SK-N-SH (cell line): ENCODE measurements around the gene TRIP6. TPM values are rescaled to one million over a fixed set of nuclear protein-coding genes. Genes with fewer than 3 reads are reported as not detected.

Experiments used
- CTCF ChIA-PET: fragments of 300-600, 350-600 bp; formaldehyde crosslinking; extraction: SDS; loops from one replicate; lab custom pipeline; 2021; lab: Yijun Ruan, JAX
- POLR2A ChIA-PET: fragments of 350-600 bp; sonication (Branson Sonifier 250); formaldehyde crosslinking; extraction: SDS; loops from one replicate; lab custom pipeline; 2020; ENCODE audit warnings: antibody characterized with exemption, inconsistent platforms; lab: Yijun Ruan, JAX
- DNase-seq: peaks from one replicate; pipeline ENCODE4 v3.0.0; 2012
- H2AFZ ChIP-seq: fragments of 200-600 bp; sonication (generic); 2 replicates; pipeline ENCODE4 v1.8.1; 2016; ENCODE audit warnings: antibody characterized with exemption, mild to moderate bottlenecking, low read depth
- H3F3A ChIP-seq: fragments of 200-600 bp; sonication (generic); replicated peaks from 2 replicates; pipeline ENCODE3; 2016; ENCODE audit warnings: antibody characterized with exemption, mild to moderate bottlenecking; ENCODE audit not compliant: insufficient read depth
- H3K27ac ChIP-seq, 2 experiments: fragments of 200-500 bp in 1 of 2; fragments of 200-600 bp in 1 of 2; sonication (Bioruptor generic) in 1 of 2; sonication (generic), shearing (Covaris generic) in 1 of 2; 2 replicates each; pipeline versions ENCODE4 v1.5.1 to v1.6.1; 2014 to 2016; ENCODE audit warnings: low read depth in 2 of 2, inconsistent platforms in 1 of 2, low read length in 1 of 2, mild to moderate bottlenecking in 1 of 2, mixed read lengths in 1 of 2
- H3K27me3 ChIP-seq: fragments of 200-600 bp; sonication (generic), shearing (Covaris generic); 2 replicates; pipeline ENCODE4 v1.6.1; 2016; ENCODE audit warnings: mixed run types; ENCODE audit not compliant: insufficient read depth
- H3K36me3 ChIP-seq, 2 experiments: fragments of 200-500 bp in 1 of 2; fragments of 200-600 bp in 1 of 2; sonication (Bioruptor generic) in 1 of 2; sonication (generic) in 1 of 2; replicated peaks in 1 of 2; 2 replicates each; pipeline versions ENCODE3 to v1.5.1; 2014 to 2016; ENCODE audit warnings: low read length in 1 of 2, mild to moderate bottlenecking in 1 of 2; ENCODE audit not compliant: insufficient read depth in 2 of 2, control insufficient read depth in 1 of 2
- H3K4me1 ChIP-seq, 2 experiments: fragments of 200-500 bp in 1 of 2; fragments of 200-600 bp in 1 of 2; sonication (Bioruptor generic) in 1 of 2; sonication (generic), shearing (Covaris generic) in 1 of 2; 2 replicates each; pipeline versions ENCODE4 v1.5.1 to v1.6.1; 2014 to 2016; ENCODE audit warnings: low read depth in 1 of 2, low read length in 1 of 2, mixed run types in 1 of 2; ENCODE audit not compliant: insufficient read depth in 2 of 2, control insufficient read depth in 1 of 2
- H3K4me2 ChIP-seq: fragments of 200-600 bp; sonication (generic), shearing (Covaris generic); 2 replicates; pipeline ENCODE4 v1.6.1; 2017; ENCODE audit warnings: mixed run types
- H3K4me3 ChIP-seq, 2 experiments: fragments of 200-500 bp in 1 of 2; fragments of 200-600 bp in 1 of 2; sonication (Bioruptor generic) in 1 of 2; sonication (generic), shearing (Covaris generic) in 1 of 2; 2 replicates each; pipeline versions ENCODE4 v1.5.1 to v1.8.1; 2014 to 2016; ENCODE audit warnings: low read depth in 2 of 2, inconsistent platforms in 1 of 2, low read length in 1 of 2, mild to moderate bottlenecking in 1 of 2, mixed read lengths in 1 of 2, moderate library complexity in 1 of 2
- H3K79me2 ChIP-seq: fragments of 200-600 bp; sonication (generic); 2 replicates; pipeline ENCODE4 v1.8.1; 2017; ENCODE audit warnings: mild to moderate bottlenecking; ENCODE audit not compliant: insufficient read depth
- H3K9ac ChIP-seq: fragments of 200-600 bp; sonication (generic); 2 replicates; pipeline ENCODE4 v1.6.1; 2017; ENCODE audit warnings: mixed run types
- H3K9me2 ChIP-seq: fragments of 200-600 bp; sonication (generic); 2 replicates; pipeline ENCODE4 v1.6.1; 2017; ENCODE audit warnings: mixed run types
- H3K9me3 ChIP-seq: fragments of 200-600 bp; sonication (generic); 2 replicates; pipeline ENCODE4 v1.6.1; 2017; ENCODE audit warnings: mixed run types, mild to moderate bottlenecking, moderate library complexity
- H4K20me1 ChIP-seq: fragments of 200-600 bp; sonication (generic); 2 replicates; pipeline ENCODE4 v1.6.1; 2017; ENCODE audit warnings: mild to moderate bottlenecking, mixed run types; ENCODE audit not compliant: insufficient read depth
- CHD2 ChIP-seq: fragments of 150-350 bp; IDR thresholded peaks from 2 replicates; pipeline ENCODE4 v1.6.1; 2018; ENCODE audit warnings: low read length; ENCODE audit not compliant: partially characterized antibody
- FOSL2 ChIP-seq: IDR thresholded peaks from 2 replicates; pipeline ENCODE4 v1.4.0; 2012; ENCODE audit warnings: low read depth, mild to moderate bottlenecking, moderate library complexity, borderline replicate concordance
- FOXM1 ChIP-seq: IDR thresholded peaks from 2 replicates; pipeline ENCODE4 v1.4.0; 2012; ENCODE audit warnings: low read depth, mild to moderate bottlenecking
- GABPA ChIP-seq: IDR thresholded peaks from 2 replicates; pipeline ENCODE4 v1.4.0; 2012; ENCODE audit warnings: low read depth, mild to moderate bottlenecking
- JUND ChIP-seq: IDR thresholded peaks from 2 replicates; pipeline ENCODE4 v1.4.0; 2012
- MEF2A ChIP-seq: IDR thresholded peaks from 2 replicates; pipeline ENCODE4 v1.4.0; 2012; ENCODE audit warnings: low read depth, borderline replicate concordance
- MXI1 ChIP-seq: IDR thresholded peaks from 2 replicates; pipeline ENCODE4 v1.6.1; 2012; ENCODE audit warnings: mild to moderate bottlenecking, low read depth, low read length, improper control_type of control experiment
- RAD21 ChIP-seq: IDR thresholded peaks from 2 replicates; pipeline ENCODE4 v1.6.1; 2012; ENCODE audit warnings: mild to moderate bottlenecking, low read length
- RCOR1 ChIP-seq: fragments of 150-350 bp; IDR thresholded peaks from 2 replicates; pipeline ENCODE4 v1.6.1; 2017; ENCODE audit warnings: antibody characterized with exemption, low read length
- SMC3 ChIP-seq: IDR thresholded peaks from 2 replicates; pipeline ENCODE4 v1.6.1; 2012; ENCODE audit warnings: low read depth, low read length, improper control_type of control experiment
- TAF1 ChIP-seq: IDR thresholded peaks from 2 replicates; pipeline ENCODE4 v1.6.1; 2012; ENCODE audit warnings: low read depth, mild to moderate bottlenecking, low read length, moderate library complexity, borderline replicate concordance
- WGBS: methylation state at CpG from one replicate; pipeline ENCODE4 v1.1.6; 2017; ENCODE audit warnings: low lambda C conversion rate; 5-methylcytosine and 5-hydroxymethylcytosine counted together
- polyA plus RNA-seq, 3 experiments: library from polyadenylated mRNA; depleted of rRNA; stranded (reverse); fragments of >200 nt; gene quantifications; 2 replicates each; pipeline ENCODE4 v1.2.3, GENCODE V29; 2012
- TF ChIP-seq, protein P1 (sequence below): IDR thresholded peaks from 2 replicates; pipeline ENCODE4 v1.6.1; 2012; ENCODE audit warnings: mild to moderate bottlenecking, low read depth, low read length, moderate library complexity
- TF ChIP-seq, protein P2 (sequence below): IDR thresholded peaks from 2 replicates; pipeline ENCODE4 v1.4.0; 2012; ENCODE audit warnings: low read depth
- TF ChIP-seq, protein P3 (sequence below): IDR thresholded peaks from 2 replicates; pipeline ENCODE4 v1.4.0; 2012; ENCODE audit warnings: low read depth, borderline replicate concordance

The TRIP6 gene
- polyA plus RNA-seq, 1 of the 3 experiments (the other 2 are of a cell fraction) = 6.5 TPM

DNA sequence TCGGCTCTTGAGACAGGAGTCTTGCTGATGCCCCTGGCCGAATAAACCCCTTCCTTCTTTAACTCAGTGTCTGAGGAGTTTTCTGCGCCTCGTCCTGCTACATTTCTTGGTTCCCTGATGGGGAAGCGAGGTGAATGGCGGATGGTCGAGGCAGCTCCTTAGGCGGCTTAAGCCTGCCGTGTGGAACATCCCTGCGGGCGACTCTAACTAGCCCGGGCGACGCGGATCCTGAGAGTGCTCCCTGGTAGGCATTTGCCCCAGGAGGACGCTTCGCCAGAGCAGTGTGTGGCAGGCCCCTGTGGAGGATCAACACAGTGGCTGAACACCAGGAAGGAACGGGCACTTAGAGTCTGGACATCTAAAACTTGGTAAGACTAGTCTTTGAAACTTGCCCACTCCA lies 27.8 kb upstream of the TRIP6 start:
- TF ChIP-seq RAD21 (no peak), CHD2 (no peak), JUND (no peak), RCOR1 (no peak), FOSL2 (no peak), TAF1 (no peak), MEF2A (no peak), MXI1 (no peak), GABPA (no peak), SMC3 (no peak), FOXM1 (no peak)
- TF ChIP-seq, protein P1, sequence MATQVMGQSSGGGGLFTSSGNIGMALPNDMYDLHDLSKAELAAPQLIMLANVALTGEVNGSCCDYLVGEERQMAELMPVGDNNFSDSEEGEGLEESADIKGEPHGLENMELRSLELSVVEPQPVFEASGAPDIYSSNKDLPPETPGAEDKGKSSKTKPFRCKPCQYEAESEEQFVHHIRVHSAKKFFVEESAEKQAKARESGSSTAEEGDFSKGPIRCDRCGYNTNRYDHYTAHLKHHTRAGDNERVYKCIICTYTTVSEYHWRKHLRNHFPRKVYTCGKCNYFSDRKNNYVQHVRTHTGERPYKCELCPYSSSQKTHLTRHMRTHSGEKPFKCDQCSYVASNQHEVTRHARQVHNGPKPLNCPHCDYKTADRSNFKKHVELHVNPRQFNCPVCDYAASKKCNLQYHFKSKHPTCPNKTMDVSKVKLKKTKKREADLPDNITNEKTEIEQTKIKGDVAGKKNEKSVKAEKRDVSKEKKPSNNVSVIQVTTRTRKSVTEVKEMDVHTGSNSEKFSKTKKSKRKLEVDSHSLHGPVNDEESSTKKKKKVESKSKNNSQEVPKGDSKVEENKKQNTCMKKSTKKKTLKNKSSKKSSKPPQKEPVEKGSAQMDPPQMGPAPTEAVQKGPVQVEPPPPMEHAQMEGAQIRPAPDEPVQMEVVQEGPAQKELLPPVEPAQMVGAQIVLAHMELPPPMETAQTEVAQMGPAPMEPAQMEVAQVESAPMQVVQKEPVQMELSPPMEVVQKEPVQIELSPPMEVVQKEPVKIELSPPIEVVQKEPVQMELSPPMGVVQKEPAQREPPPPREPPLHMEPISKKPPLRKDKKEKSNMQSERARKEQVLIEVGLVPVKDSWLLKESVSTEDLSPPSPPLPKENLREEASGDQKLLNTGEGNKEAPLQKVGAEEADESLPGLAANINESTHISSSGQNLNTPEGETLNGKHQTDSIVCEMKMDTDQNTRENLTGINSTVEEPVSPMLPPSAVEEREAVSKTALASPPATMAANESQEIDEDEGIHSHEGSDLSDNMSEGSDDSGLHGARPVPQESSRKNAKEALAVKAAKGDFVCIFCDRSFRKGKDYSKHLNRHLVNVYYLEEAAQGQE = no peak
- TF ChIP-seq, protein P2, sequence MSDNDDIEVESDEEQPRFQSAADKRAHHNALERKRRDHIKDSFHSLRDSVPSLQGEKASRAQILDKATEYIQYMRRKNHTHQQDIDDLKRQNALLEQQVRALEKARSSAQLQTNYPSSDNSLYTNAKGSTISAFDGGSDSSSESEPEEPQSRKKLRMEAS = no peak
- TF ChIP-seq, protein P3, sequence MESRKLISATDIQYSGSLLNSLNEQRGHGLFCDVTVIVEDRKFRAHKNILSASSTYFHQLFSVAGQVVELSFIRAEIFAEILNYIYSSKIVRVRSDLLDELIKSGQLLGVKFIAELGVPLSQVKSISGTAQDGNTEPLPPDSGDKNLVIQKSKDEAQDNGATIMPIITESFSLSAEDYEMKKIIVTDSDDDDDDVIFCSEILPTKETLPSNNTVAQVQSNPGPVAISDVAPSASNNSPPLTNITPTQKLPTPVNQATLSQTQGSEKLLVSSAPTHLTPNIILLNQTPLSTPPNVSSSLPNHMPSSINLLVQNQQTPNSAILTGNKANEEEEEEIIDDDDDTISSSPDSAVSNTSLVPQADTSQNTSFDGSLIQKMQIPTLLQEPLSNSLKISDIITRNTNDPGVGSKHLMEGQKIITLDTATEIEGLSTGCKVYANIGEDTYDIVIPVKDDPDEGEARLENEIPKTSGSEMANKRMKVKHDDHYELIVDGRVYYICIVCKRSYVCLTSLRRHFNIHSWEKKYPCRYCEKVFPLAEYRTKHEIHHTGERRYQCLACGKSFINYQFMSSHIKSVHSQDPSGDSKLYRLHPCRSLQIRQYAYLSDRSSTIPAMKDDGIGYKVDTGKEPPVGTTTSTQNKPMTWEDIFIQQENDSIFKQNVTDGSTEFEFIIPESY = no peak
- TF ChIP-seq, all 33 proteins: peak for 0
- no peak overlapping the region for H3K9ac ChIP-seq
- H3F3A ChIP-seq = no peaks in the 10 kb centered on the region
- CTCF ChIA-PET = interaction anchor here (0.6 to 1.3 kb wide), 2 partner anchors 13 to 110 kb away, joined by 3 read pairs; partner anchors contain the start of gene SLC12A9
- H3K9me2 ChIP-seq = no peaks in the 10 kb centered on the region
- no peaks in the 10 kb centered on the region for H3K36me3 ChIP-seq
- H3K9me3 ChIP-seq = no peaks in the 10 kb centered on the region
- no peak overlapping the region for H3K27ac ChIP-seq
- POLR2A ChIA-PET = interaction anchor here (0.6 kb wide), 2 partner anchors 1223 to 1617 kb away, joined by 3 read pairs; no protein-coding TSS in a partner anchor
- no peak for DNase-seq
- no peaks in the 10 kb centered on the region for H3K27me3 ChIP-seq
- H2AFZ ChIP-seq = no peak overlapping the region
- WGBS = 92% methylated on average over 18 of the region's 18 CpGs
- H4K20me1 ChIP-seq = no peaks in the 10 kb centered on the region
- no peak overlapping the region for H3K4me2 ChIP-seq
- H3K4me1 ChIP-seq = no peaks in the 10 kb centered on the region
- H3K79me2 ChIP-seq = no peaks in the 10 kb centered on the region
- H3K4me3 ChIP-seq = no peak overlapping the region
